Parathyroid adenoma (tissue), 2 donors: Measurements from ENCODE around the gene PTGR3.
A peak's percentile ranks its signal among the peaks of the same experiment; 100 is the strongest.

ENCODE experiments used
- H2AFZ ChIP-seq: fragments of 300-600 bp; sonication (generic); one replicate; pipeline ENCODE4 v1.7.0; 2017; ENCODE audit warnings: antibody characterized with exemption, mild to moderate bottlenecking
- H3K27ac ChIP-seq: fragments of 300-600 bp; sonication (generic); one replicate; pipeline ENCODE4 v1.7.0; 2017
- H3K27me3 ChIP-seq: fragments of 300-600 bp; sonication (generic); one replicate; pipeline ENCODE4 v1.7.0; 2017; ENCODE audit warnings: low read length; ENCODE audit not compliant: control insufficient read depth, insufficient read depth
- H3K36me3 ChIP-seq: fragments of 300-600 bp; sonication (generic); one replicate; pipeline ENCODE4 v1.7.0; 2017; ENCODE audit warnings: low read length; ENCODE audit not compliant: control insufficient read depth, insufficient read depth
- H3K4me1 ChIP-seq: fragments of 300-600 bp; sonication (generic); one replicate; pipeline ENCODE4 v1.7.0; 2017; ENCODE audit warnings: control low read depth
- H3K4me2 ChIP-seq: fragments of 300-600 bp; sonication (generic); one replicate; pipeline ENCODE4 v1.7.0; 2017; ENCODE audit warnings: low read length
- H3K4me3 ChIP-seq: fragments of 300-600 bp; sonication (generic); one replicate; pipeline ENCODE4 v1.7.0; 2017; ENCODE audit warnings: low read depth, low read length
- H3K79me2 ChIP-seq: fragments of 300-600 bp; sonication (generic); one replicate; pipeline ENCODE4 v1.7.0; 2017; ENCODE audit warnings: control low read depth
- H3K9ac ChIP-seq: fragments of 300-600 bp; sonication (generic); one replicate; pipeline ENCODE4 v1.7.0; 2017; ENCODE audit warnings: mild to moderate bottlenecking
- H3K9me3 ChIP-seq: fragments of 300-600 bp; sonication (generic); one replicate; pipeline ENCODE4 v1.7.0; 2017; ENCODE audit warnings: low read length; ENCODE audit not compliant: control insufficient read depth
- CTCF ChIP-seq: fragments of 300-600 bp; sonication (generic); IDR thresholded peaks from one replicate; pipeline ENCODE4 v1.7.0; 2017; ENCODE audit warnings: antibody characterized with exemption, mild to moderate bottlenecking
- donor health status: primary hyperparathyroidism.

PTGR3 gene

GRCh38 chr18:75170022-75170789 is 38.7 kb downstream of the PTGR3 start:
- Histone ChIP-seq H3K27ac (peak overlapping the region; percentile 20), H3K27me3 (no peaks in the 10 kb centered on the region), H3K9ac (no peak overlapping the region), H3K79me2 (no peaks in the 10 kb centered on the region), H3K4me1 (no peaks in the 10 kb centered on the region), H2AFZ (no peak overlapping the region), H3K9me3 (no peaks in the 10 kb centered on the region), H3K4me2 (no peak overlapping the region), H3K36me3 (no peaks in the 10 kb centered on the region), H3K4me3 (no peak overlapping the region)
- TF ChIP-seq CTCF: no peak

DNA sequence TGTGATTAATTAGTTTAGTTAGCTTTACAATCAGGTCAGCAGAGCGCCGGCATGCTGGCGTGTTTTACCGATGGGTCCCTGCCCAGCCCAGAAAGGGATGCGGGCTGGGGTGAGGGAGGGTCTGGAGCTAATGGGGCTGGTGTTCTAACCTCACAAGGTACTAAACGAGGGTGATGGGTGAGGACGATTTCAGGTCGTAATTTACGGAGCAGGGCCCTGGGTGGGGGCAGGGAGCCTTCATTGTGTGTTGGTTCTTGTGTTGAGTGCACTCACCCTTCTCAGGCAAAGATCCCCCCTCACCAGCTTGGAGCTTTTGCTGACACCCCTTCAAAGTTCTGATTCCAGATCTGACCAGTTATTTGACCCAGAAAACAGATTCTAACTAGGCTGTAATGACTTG is 39.5 kb downstream of the PTGR3 start:
- H3K9me3 ChIP-seq: no peaks in the 10 kb centered on the region
- no peak overlapping the region for H3K9ac ChIP-seq
- H3K36me3 ChIP-seq: no peaks in the 10 kb centered on the region
- no peak overlapping the region for H3K27ac ChIP-seq
- no peak overlapping the region for H2AFZ ChIP-seq
- no peak overlapping the region for H3K4me3 ChIP-seq
- H3K79me2 ChIP-seq: no peaks in the 10 kb centered on the region
- TF ChIP-seq CTCF: no peak
- H3K4me1 ChIP-seq: no peaks in the 10 kb centered on the region
- no peak overlapping the region for H3K4me2 ChIP-seq
- no peaks in the 10 kb centered on the region for H3K27me3 ChIP-seq

DNA sequence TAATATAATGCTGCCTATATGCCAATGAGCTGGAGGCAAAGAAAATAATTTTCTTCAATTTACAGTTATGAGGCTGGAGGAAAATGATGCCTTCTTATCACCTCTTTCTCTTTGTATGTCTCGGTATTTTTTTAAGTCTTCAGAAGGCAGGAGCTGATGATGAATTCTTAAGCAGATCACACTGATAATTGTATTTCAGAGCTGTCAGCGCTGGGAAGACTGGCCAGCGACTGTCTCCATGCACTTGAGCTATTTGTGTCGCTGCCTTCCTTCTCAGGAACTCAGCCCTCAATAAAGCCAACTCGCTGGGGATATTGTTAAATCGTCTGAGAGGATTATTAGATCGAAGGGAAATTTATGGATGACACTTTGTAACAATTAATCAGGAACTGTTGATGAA is 40.3 kb downstream of the PTGR3 start:
- H3K27ac ChIP-seq: no peak overlapping the region
- H3K4me2 ChIP-seq: no peak overlapping the region

DNA sequence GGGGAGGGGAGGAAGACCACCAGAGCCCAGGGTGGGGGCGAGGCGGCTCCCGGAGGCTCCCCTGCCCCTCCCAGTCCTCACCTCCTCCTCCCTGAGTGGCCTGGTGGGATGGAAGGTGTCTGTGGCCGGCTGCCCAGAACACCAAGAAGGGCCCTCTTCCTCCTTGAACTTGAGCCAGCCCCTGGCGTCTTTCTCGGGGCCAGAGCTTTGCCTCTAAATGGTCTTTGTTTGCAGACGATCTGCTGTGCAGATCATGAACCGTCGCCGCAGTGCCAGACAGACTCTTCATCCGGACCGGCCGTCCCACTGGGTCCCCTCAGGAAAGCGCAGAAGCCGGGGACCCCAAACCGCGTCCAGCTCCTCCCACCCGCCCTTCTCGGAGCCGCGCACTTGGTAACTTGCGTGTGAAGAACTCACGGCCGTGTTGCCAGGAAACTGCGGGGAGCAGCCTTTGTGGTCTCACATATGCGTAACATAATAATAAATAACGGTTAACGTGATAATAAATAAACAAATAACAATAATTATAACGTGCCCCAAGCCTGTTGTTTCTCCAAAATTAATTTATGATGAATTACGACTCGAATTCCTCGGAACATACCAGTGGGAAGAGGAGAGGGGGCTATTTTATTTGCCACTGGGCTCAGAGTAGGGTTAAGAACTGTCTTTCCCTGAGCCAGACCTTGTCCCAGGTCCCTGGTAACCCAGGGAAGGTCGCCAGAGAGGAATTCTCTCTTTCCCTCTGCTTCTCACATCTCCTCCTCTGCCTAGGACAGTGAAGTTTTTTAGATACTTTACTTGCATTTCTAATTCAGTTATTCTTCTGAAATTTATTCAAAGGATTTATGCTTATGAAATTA is 41.0 kb downstream of the PTGR3 start:
- Histone ChIP-seq H3K4me3 (no peak overlapping the region), H3K4me2 (no peak overlapping the region), H3K9ac (no peak overlapping the region)

More for the DNA sequence above, 40.3 kb downstream of the PTGR3 start:
- H3K36me3 ChIP-seq: no peaks in the 10 kb centered on the region
- H3K4me1 ChIP-seq: no peaks in the 10 kb centered on the region
- no peaks in the 10 kb centered on the region for H3K27me3 ChIP-seq
- no peak overlapping the region for H2AFZ ChIP-seq
- no peak for TF ChIP-seq CTCF
- H3K79me2 ChIP-seq: no peaks in the 10 kb centered on the region
- H3K4me3 ChIP-seq: no peak overlapping the region
- H3K9ac ChIP-seq: no peak overlapping the region
- no peaks in the 10 kb centered on the region for H3K9me3 ChIP-seq

More for the DNA sequence above, 41.0 kb downstream of the PTGR3 start:
- no peaks in the 10 kb centered on the region for H3K9me3 ChIP-seq
- no peak overlapping the region for H3K27ac ChIP-seq
- H3K27me3 ChIP-seq: no peaks in the 10 kb centered on the region
- H3K36me3 ChIP-seq: no peaks in the 10 kb centered on the region
- no peak overlapping the region for H2AFZ ChIP-seq
- H3K79me2 ChIP-seq: no peaks in the 10 kb centered on the region
- no peak for TF ChIP-seq CTCF
- no peaks in the 10 kb centered on the region for H3K4me1 ChIP-seq
